ENCODE measurements around the gene ZFYVE9. TPM values are rescaled to one million over a fixed set of nuclear protein-coding genes. Genes with fewer than 3 reads are reported as not detected.

ZFYVE9 gene
- total and polyA plus RNA-seq, 10 of the 15 experiments (the other 5 are each of a cell fraction or from before 2014, with no cell fraction given) = 0.26 to 6.9 (median 2.3) TPM

DNA sequence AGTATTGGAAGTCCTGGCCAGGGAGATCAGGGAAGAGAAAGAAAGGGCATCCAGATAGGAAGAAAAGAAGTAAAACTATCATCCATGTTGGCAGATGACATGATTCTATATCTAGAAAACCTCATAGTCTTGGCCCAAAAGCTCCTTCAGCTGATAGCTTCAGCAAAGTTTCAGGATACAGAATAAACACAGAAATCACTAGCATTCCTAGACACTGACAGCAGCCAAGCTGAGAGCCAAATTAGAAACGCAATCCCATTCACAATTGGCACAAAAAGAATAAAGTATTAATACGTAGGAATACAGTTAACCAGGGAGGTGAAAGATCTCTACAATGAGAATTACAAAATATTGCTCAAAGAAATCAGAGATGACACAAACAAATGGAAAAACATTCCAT, 44.6 kb downstream of the ZFYVE9 start (continued):
- TF ChIP-seq, protein P1, sequence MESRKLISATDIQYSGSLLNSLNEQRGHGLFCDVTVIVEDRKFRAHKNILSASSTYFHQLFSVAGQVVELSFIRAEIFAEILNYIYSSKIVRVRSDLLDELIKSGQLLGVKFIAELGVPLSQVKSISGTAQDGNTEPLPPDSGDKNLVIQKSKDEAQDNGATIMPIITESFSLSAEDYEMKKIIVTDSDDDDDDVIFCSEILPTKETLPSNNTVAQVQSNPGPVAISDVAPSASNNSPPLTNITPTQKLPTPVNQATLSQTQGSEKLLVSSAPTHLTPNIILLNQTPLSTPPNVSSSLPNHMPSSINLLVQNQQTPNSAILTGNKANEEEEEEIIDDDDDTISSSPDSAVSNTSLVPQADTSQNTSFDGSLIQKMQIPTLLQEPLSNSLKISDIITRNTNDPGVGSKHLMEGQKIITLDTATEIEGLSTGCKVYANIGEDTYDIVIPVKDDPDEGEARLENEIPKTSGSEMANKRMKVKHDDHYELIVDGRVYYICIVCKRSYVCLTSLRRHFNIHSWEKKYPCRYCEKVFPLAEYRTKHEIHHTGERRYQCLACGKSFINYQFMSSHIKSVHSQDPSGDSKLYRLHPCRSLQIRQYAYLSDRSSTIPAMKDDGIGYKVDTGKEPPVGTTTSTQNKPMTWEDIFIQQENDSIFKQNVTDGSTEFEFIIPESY (IDR thresholded peaks at IDR 0.05) = no peak
- TF ChIP-seq ZSCAN29 (IDR thresholded peaks at IDR 0.05) (no peak), TCF3 (IDR thresholded peaks at IDR 0.05; ENCODE audit: borderline replicate concordance, insufficient read depth, low read depth, low read length) (no peak), RFX5 (IDR thresholded peaks at IDR 0.05; ENCODE audit: low read depth, low read length) (no peak), SIX5 (IDR thresholded peaks at IDR 0.05; ENCODE audit: low read depth, low read length, severe bottlenecking) (no peak), RBBP5 (conservative IDR thresholded peaks at IDR 0.05) (no peak), RB1 (IDR thresholded peaks at IDR 0.05; ENCODE audit: borderline replicate concordance) (no peak), MTA3 (IDR thresholded peaks at IDR 0.05; ENCODE audit: borderline replicate concordance, low read length) (no peak)
- TF ChIP-seq, protein P2, sequence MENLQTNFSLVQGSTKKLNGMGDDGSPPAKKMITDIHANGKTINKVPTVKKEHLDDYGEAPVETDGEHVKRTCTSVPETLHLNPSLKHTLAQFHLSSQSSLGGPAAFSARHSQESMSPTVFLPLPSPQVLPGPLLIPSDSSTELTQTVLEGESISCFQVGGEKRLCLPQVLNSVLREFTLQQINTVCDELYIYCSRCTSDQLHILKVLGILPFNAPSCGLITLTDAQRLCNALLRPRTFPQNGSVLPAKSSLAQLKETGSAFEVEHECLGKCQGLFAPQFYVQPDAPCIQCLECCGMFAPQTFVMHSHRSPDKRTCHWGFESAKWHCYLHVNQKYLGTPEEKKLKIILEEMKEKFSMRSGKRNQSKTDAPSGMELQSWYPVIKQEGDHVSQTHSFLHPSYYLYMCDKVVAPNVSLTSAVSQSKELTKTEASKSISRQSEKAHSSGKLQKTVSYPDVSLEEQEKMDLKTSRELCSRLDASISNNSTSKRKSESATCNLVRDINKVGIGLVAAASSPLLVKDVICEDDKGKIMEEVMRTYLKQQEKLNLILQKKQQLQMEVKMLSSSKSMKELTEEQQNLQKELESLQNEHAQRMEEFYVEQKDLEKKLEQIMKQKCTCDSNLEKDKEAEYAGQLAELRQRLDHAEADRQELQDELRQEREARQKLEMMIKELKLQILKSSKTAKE (IDR thresholded peaks at IDR 0.05; ENCODE audit: low read depth, poor library complexity, severe bottlenecking) = no peak

DNA sequence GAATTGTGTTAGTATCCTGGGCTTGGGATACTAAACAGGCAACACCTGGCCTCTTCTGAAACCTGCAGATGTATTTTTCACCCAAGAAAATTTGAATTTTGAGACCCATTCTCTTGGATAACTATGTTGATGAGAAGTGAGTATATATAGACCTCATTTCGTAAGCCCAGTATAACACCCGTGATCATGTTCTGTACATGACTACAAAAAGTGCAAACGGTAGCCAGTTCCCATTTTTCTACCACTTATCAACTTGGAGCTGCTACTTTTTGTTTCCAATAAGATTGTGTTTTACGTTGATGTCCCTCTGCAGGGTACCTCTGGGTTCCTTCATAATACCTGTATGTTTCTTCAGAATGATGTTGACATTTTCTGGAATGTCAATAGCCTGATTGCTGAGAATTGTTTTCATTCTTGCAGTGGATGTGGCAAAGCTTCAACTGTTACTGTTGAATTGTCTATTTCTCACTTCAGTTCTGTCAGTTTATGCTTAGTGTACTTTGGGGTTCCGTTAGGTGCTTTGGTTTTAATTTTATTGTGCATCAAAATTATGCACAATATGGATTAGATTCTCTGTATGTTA, 48.1 kb downstream of the ZFYVE9 start:
- TF ChIP-seq SMAD5 (IDR thresholded peaks at IDR 0.05; ENCODE audit: low read depth) (no peak), YBX1 (IDR thresholded peaks at IDR 0.05) (no peak), SRF (IDR thresholded peaks at IDR 0.05; ENCODE audit: low read depth in 2 of 2, low read length in 2 of 2) (no peak), RUNX3 (IDR thresholded peaks at IDR 0.05; ENCODE audit: low read length) (no peak), NR2C1 (IDR thresholded peaks at IDR 0.05) (no peak), BACH1 (IDR thresholded peaks at IDR 0.05; ENCODE audit: borderline replicate concordance) (no peak)
- TF ChIP-seq, protein P3, sequence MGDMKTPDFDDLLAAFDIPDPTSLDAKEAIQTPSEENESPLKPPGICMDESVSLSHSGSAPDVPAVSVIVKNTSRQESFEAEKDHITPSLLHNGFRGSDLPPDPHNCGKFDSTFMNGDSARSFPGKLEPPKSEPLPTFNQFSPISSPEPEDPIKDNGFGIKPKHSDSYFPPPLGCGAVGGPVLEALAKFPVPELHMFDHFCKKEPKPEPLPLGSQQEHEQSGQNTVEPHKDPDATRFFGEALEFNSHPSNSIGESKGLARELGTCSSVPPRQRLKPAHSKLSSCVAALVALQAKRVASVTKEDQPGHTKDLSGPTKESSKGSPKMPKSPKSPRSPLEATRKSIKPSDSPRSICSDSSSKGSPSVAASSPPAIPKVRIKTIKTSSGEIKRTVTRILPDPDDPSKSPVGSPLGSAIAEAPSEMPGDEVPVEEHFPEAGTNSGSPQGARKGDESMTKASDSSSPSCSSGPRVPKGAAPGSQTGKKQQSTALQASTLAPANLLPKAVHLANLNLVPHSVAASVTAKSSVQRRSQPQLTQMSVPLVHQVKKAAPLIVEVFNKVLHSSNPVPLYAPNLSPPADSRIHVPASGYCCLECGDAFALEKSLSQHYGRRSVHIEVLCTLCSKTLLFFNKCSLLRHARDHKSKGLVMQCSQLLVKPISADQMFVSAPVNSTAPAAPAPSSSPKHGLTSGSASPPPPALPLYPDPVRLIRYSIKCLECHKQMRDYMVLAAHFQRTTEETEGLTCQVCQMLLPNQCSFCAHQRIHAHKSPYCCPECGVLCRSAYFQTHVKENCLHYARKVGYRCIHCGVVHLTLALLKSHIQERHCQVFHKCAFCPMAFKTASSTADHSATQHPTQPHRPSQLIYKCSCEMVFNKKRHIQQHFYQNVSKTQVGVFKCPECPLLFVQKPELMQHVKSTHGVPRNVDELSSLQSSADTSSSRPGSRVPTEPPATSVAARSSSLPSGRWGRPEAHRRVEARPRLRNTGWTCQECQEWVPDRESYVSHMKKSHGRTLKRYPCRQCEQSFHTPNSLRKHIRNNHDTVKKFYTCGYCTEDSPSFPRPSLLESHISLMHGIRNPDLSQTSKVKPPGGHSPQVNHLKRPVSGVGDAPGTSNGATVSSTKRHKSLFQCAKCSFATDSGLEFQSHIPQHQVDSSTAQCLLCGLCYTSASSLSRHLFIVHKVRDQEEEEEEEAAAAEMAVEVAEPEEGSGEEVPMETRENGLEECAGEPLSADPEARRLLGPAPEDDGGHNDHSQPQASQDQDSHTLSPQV (IDR thresholded peaks at IDR 0.05) = no peak
- ChIA-PET CTCF (no interaction called here), SMC1A (ENCODE audit: uncharacterized antibody, unreplicated experiment) (no interaction called here), RAD21 (ENCODE audit: unreplicated experiment) (no interaction called here), POLR2A (no interaction called here)
- Histone ChIP-seq H3K9ac (ENCODE audit: control insufficient read depth, insufficient read depth, low read length) (no peak overlapping the region), H3K4me2 (ENCODE audit: control insufficient read depth, insufficient read depth) (no peak overlapping the region), H3K36me3 (ENCODE audit: control insufficient read depth in 2 of 2, insufficient read depth in 2 of 2, low read length in 1 of 2) (no peaks in the 10 kb centered on the region), H2AFZ (ENCODE audit: control insufficient read depth, low read depth, low read length) (no peak overlapping the region), H3K27me3 (replicated peaks in 1 of 2; ENCODE audit: control insufficient read depth in 2 of 2, insufficient read depth in 2 of 2, low read length in 1 of 2) (no peaks in the 10 kb centered on the region), H3K79me2 (ENCODE audit: control insufficient read depth, insufficient read depth, low read length) (no peaks in the 10 kb centered on the region), H3K27ac (ENCODE audit: control insufficient read depth, insufficient read depth) (no peak overlapping the region), H3K9me3 (replicated peaks; ENCODE audit: control insufficient read depth, insufficient read depth, low read length) (no peaks in the 10 kb centered on the region), H3K4me1 (ENCODE audit: control insufficient read depth, insufficient read depth, low read length) (no peaks in the 10 kb centered on the region), H3K4me3 (no peak overlapping the region), H4K20me1 (ENCODE audit: control insufficient read depth, insufficient read depth) (no peaks in the 10 kb centered on the region)
- intact Hi-C loops (cut with micrococcal nuclease; ENCODE audit: unreplicated experiment) (no loop called here), in situ Hi-C loops (cut with MboI) (no loop called here)
- no peak for ATAC-seq
- no peak for FAIRE-seq
- BruUV-seq (replicated peaks) = no TSS peak
- DNase-seq (ENCODE audit: low read depth, low spot score) = no peak
- WGBS (ENCODE audit: insufficient coverage, insufficient replicate concordance, low lambda C conversion rate, missing lambda C conversion rate) = 77% methylated on average over 5 of the region's 5 CpGs

All from GM12878 (cell line).